H1 (cell line): Measurements from ENCODE around the gene ORC3. TPM values are rescaled to one million over a fixed set of nuclear protein-coding genes. Genes with fewer than 3 reads are reported as not detected.
"Not testable (repeated sequence)": the region's sequence is repeated elsewhere in the genome, so short reads cannot be mapped to it uniquely, and the experiment has no call there.

Source experiments
- CTCF ChIA-PET: fragments of 300-600 bp; sonication (Branson Sonifier 250); formaldehyde crosslinking; loops from one replicate; lab custom pipeline; 2021; ENCODE audit not compliant: partially characterized antibody; lab: Charles Lee
- POLR2A ChIA-PET: fragments of 300-600 bp; sonication (Branson Sonifier 250); formaldehyde crosslinking; loops from one replicate; lab custom pipeline; 2021; ENCODE audit warnings: inconsistent platforms; ENCODE audit not compliant: partially characterized antibody; lab: Charles Lee
- DNase-seq, 2 experiments: peaks; one replicate each; pipeline versions ENCODE4 v3.0.0 to v3.0.0-alpha.2; 2010 to 2022; ENCODE audit warnings: low spot score in 2 of 2, low read depth in 1 of 2, mixed read lengths in 1 of 2
- FAIRE-seq: peaks from 2 replicates; lab custom pipeline; 2011; peaks lifted over from hg19 to GRCh38; lab: Jason Lieb, UNC
- H2AFZ ChIP-seq: 2 replicates; pipeline ENCODE4 v1.8.1; 2012; ENCODE audit warnings: low read length, inconsistent platforms
- H2AK5ac ChIP-seq: 2 replicates; pipeline ENCODE4 v1.6.1; 2013; ENCODE audit warnings: low read depth, low read length
- H2BK120ac ChIP-seq: replicated peaks from 2 replicates; pipeline ENCODE3; 2013; ENCODE audit warnings: low read depth, low read length, inconsistent platforms
- H2BK12ac ChIP-seq: 2 replicates; pipeline ENCODE4 v1.6.1; 2013; ENCODE audit warnings: low read depth, low read length
- H2BK15ac ChIP-seq: 2 replicates; pipeline ENCODE4 v1.6.1; 2013; ENCODE audit warnings: low read length
- H2BK20ac ChIP-seq: 2 replicates; pipeline ENCODE4 v1.6.1; 2013; ENCODE audit warnings: low read length
- H2BK5ac ChIP-seq: 2 replicates; pipeline ENCODE4 v1.6.1; 2013; ENCODE audit warnings: low read depth, low read length
- H3K14ac ChIP-seq: 2 replicates; pipeline ENCODE4 v1.6.1; 2013; ENCODE audit warnings: inconsistent platforms; ENCODE audit not compliant: insufficient read length
- H3K18ac ChIP-seq: 2 replicates; pipeline ENCODE4 v1.6.1; 2013; ENCODE audit warnings: low read length; ENCODE audit errors: extremely low read depth
- H3K23ac ChIP-seq: 2 replicates; pipeline ENCODE4 v1.6.1; 2013; ENCODE audit warnings: inconsistent platforms; ENCODE audit not compliant: insufficient read length
- H3K23me2 ChIP-seq: 2 replicates; pipeline ENCODE4 v1.6.1; 2013; ENCODE audit warnings: low read depth, low read length
- H3K27ac ChIP-seq: 2 replicates; pipeline ENCODE4 v1.6.1; 2011; ENCODE audit warnings: low read depth, low read length, inconsistent platforms
- H3K27me3 ChIP-seq, 4 experiments: replicated peaks in 1 of 4; 1 replicate in 1 of 4; 2 replicates in 3 of 4; pipeline versions ENCODE4 v1.6.1 to v1.8.1; 2011 to 2013; ENCODE audit warnings: low read length in 3 of 4, mild to moderate bottlenecking in 3 of 4, inconsistent platforms in 2 of 4, mixed read lengths in 2 of 4, moderate library complexity in 1 of 4; ENCODE audit not compliant: control insufficient read depth in 3 of 4, insufficient read depth in 3 of 4; ENCODE audit errors: extremely low read depth in 1 of 4
- H3K36me3 ChIP-seq, 4 experiments: 2 replicates each; pipeline versions ENCODE4 v1.6.1 to v1.8.1; 2011 to 2013; ENCODE audit warnings: mild to moderate bottlenecking in 4 of 4, low read length in 3 of 4, moderate library complexity in 2 of 4, control low read depth in 1 of 4, inconsistent platforms in 1 of 4; ENCODE audit not compliant: insufficient read depth in 4 of 4, control insufficient read depth in 2 of 4
- H3K4ac ChIP-seq: replicated peaks from 2 replicates; pipeline ENCODE3; 2013; ENCODE audit warnings: low read length, low read depth, mixed read lengths, inconsistent platforms; ENCODE audit not compliant: insufficient read length
- H3K4me1 ChIP-seq, 4 experiments: replicated peaks in 1 of 4; 1 replicate in 1 of 4; 2 replicates in 3 of 4; pipeline versions ENCODE4 v1.6.1 to v1.8.1; 2011 to 2013; ENCODE audit warnings: low read length in 3 of 4, inconsistent platforms in 2 of 4, mixed read lengths in 1 of 4; ENCODE audit not compliant: insufficient read depth in 4 of 4, control insufficient read depth in 3 of 4
- H3K4me2 ChIP-seq, 2 experiments: 2 replicates each; pipeline versions ENCODE4 v1.6.1 to v1.8.1; 2011 to 2013; ENCODE audit warnings: low read depth in 2 of 2, low read length in 2 of 2, control low read depth in 1 of 2, inconsistent platforms in 1 of 2, mild to moderate bottlenecking in 1 of 2; ENCODE audit not compliant: insufficient read depth in 1 of 2
- H3K4me3 ChIP-seq, 4 experiments: fragments of 200-600, 300-600 bp in 1 of 4; sonication (generic), shearing (Covaris generic), sonication (Bioruptor Twin) in 1 of 4; 2 replicates each; pipeline versions ENCODE4 v1.5.1 to v1.8.1; 2011 to 2016; ENCODE audit warnings: low read length in 4 of 4, low read depth in 3 of 4, control low read depth in 2 of 4, inconsistent platforms in 2 of 4, mild to moderate bottlenecking in 2 of 4, mixed read lengths in 1 of 4, moderate library complexity in 1 of 4; ENCODE audit not compliant: insufficient read depth in 2 of 4; ENCODE audit errors: extremely low read depth in 1 of 4
- H3K56ac ChIP-seq: replicated peaks from 2 replicates; pipeline ENCODE3; 2013; ENCODE audit warnings: low read depth, mild to moderate bottlenecking, mixed read lengths, low read length, inconsistent platforms; ENCODE audit not compliant: insufficient read length
- H3K79me1 ChIP-seq: 2 replicates; pipeline ENCODE4 v1.6.1; 2013; ENCODE audit warnings: low read depth, low read length, control low read depth
- H3K79me2 ChIP-seq, 2 experiments: 2 replicates each; pipeline versions ENCODE4 v1.6.1 to v1.8.1; 2012 to 2013; ENCODE audit warnings: low read length in 2 of 2, mild to moderate bottlenecking in 2 of 2, inconsistent platforms in 1 of 2; ENCODE audit not compliant: insufficient read depth in 2 of 2, control insufficient read depth in 1 of 2
- H3K9ac ChIP-seq, 4 experiments: replicated peaks in 1 of 4; 1 replicate in 1 of 4; 2 replicates in 3 of 4; pipeline versions ENCODE4 v1.6.1 to v1.8.1; 2011 to 2013; ENCODE audit warnings: low read depth in 3 of 4, low read length in 3 of 4, control low read depth in 2 of 4, mild to moderate bottlenecking in 2 of 4, moderate library complexity in 2 of 4, inconsistent platforms in 1 of 4; ENCODE audit errors: extremely low read depth in 1 of 4
- H3K9me3 ChIP-seq, 2 experiments: 2 replicates each; pipeline versions ENCODE4 v1.6.1 to v1.8.1; 2012 to 2013; ENCODE audit warnings: mild to moderate bottlenecking in 2 of 2, moderate library complexity in 2 of 2, control low read depth in 1 of 2, inconsistent platforms in 1 of 2, low read depth in 1 of 2, low read length in 1 of 2, mixed read lengths in 1 of 2; ENCODE audit not compliant: insufficient read depth in 2 of 2
- H4K20me1 ChIP-seq, 2 experiments: replicated peaks in 1 of 2; 2 replicates each; pipeline versions ENCODE3 to v1.8.1; 2011 to 2013; ENCODE audit warnings: inconsistent platforms in 2 of 2, low read length in 2 of 2, mild to moderate bottlenecking in 1 of 2; ENCODE audit not compliant: insufficient read depth in 2 of 2, control insufficient read depth in 1 of 2
- H4K5ac ChIP-seq: 2 replicates; pipeline ENCODE4 v1.6.1; 2013; ENCODE audit warnings: low read length, low read depth, mixed read lengths, inconsistent platforms; ENCODE audit not compliant: insufficient read length
- H4K8ac ChIP-seq: 2 replicates; pipeline ENCODE4 v1.8.0; 2013; ENCODE audit warnings: mild to moderate bottlenecking, moderate library complexity, low read length, inconsistent platforms; ENCODE audit not compliant: insufficient read depth; ENCODE audit errors: extremely low read depth
- H4K91ac ChIP-seq: replicated peaks from 2 replicates; pipeline ENCODE3; 2013; ENCODE audit warnings: low read length, mixed read lengths, inconsistent platforms; ENCODE audit not compliant: insufficient read length
- CBX8 ChIP-seq: fragments of 300-800, 300-1000 bp; sonication (generic); IDR thresholded peaks from 2 replicates; pipeline ENCODE4 v1.7.1; 2016; ENCODE audit warnings: low read depth, low read length, borderline replicate concordance
- EP300 ChIP-seq, 2 experiments: IDR thresholded peaks; 1 replicate in 1 of 2; 2 replicates in 1 of 2; pipeline ENCODE4 v1.6.1; 2011 to 2012; ENCODE audit warnings: low read depth in 2 of 2, low read length in 2 of 2, mild to moderate bottlenecking in 2 of 2, borderline replicate concordance in 1 of 2, inconsistent platforms in 1 of 2, moderate library complexity in 1 of 2
- EZH2 ChIP-seq: fragments of 200-600 bp; sonication (generic); IDR thresholded peaks from 2 replicates; pipeline ENCODE4 v1.7.1; 2012; ENCODE audit warnings: low read depth, mild to moderate bottlenecking, moderate library complexity, low read length, inconsistent platforms; ENCODE audit not compliant: severe bottlenecking
- KDM4A ChIP-seq: IDR thresholded peaks from one replicate; pipeline ENCODE4 v1.7.1; 2012; ENCODE audit warnings: low read depth, mild to moderate bottlenecking, moderate library complexity, low read length, inconsistent platforms; ENCODE audit not compliant: severe bottlenecking
- WGBS, 2 experiments: shearing (Covaris generic) in 1 of 2; methylation state at CpG; one replicate each; pipeline versions ENCODE4 v1.1.6 to v1.1.7; 2013 to 2015; ENCODE audit warnings: low lambda C conversion rate in 2 of 2, mixed read lengths in 2 of 2, inconsistent platforms in 1 of 2, low coverage in 1 of 2, missing lambda C conversion rate in 1 of 2; ENCODE audit not compliant: insufficient replicate concordance in 2 of 2, insufficient coverage in 1 of 2, insufficient read length in 1 of 2; ENCODE audit errors: extremely low coverage in 1 of 2, missing lambda C conversion rate in 1 of 2; 5-methylcytosine and 5-hydroxymethylcytosine counted together
- polyA plus RNA-seq, 7 experiments: library from polyadenylated mRNA; depleted of rRNA in 3 of 7; stranded (reverse) in 5 of 7; unstranded in 2 of 7; fragments of >200 nt in 5 of 7; fragments of 200-250 nt in 2 of 7; gene quantifications; 1 replicate in 5 of 7; 2 replicates in 1 of 7; 4 replicates in 1 of 7; pipeline versions ENCODE4 v1.2.1 to v1.2.3, GENCODE V29; 2011 to 2013; ENCODE audit warnings: missing spikeins in 2 of 7, mixed read lengths in 2 of 7
- total RNA-seq: library from RNA; stranded (reverse); fragmentation: NEBNext Ultra II Directional; extraction: Animal tissue kit (Norgen Biotek cat#: 25700); gene quantifications from 2 replicates; pipeline ENCODE4 v1.2.1, GENCODE V29; 2021

The ORC3 gene
- total and polyA plus RNA-seq, 2 of the 8 experiments (the other 6 are each of a cell fraction or from before 2014, with no cell fraction given), result 35.9 to 60.9 TPM

DNA sequence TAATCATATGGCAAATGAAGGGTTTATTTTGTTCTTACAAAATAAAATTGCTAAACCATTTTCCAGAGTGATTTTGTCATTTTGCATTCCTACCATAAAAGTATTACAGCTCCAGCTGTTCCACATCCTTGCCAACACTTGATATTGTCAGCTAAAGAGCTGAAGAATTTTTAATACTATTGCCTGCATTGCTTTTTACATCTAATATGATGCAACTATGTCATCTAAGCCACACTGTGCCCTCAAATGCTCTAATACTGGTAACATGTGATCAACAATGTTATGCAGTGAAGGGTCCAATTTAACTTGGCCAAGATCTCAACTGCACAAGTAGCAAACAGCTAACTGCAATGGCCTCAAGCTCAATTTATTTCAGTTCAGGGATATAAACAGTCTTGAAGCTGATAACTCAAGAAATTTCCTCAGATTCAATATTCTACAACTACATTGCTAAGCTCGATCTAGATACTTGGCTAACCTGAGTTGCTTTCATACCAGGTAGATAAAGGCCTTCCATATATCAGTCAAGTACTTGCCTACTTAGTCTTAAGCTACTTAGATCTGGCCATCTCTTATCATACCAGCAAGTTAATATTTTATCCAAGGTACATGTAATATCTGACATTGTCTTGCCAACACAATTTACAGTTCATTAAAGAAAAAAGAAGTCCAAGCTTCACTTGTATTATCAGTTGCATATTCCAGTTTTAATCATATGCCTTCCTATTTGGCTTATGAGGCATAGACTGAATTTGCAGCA lies 95.1 kb downstream of the ORC3 start (continued):
- TF ChIP-seq CBX8, result no peak
- TF ChIP-seq KDM4A, result no peak
- TF ChIP-seq EP300 (IDR thresholded peaks at IDR 0.05; ENCODE audit: borderline replicate concordance in 1 of 2, low read depth in 2 of 2, low read length in 2 of 2), result no peak
- TF ChIP-seq EZH2, result no peak

DNA sequence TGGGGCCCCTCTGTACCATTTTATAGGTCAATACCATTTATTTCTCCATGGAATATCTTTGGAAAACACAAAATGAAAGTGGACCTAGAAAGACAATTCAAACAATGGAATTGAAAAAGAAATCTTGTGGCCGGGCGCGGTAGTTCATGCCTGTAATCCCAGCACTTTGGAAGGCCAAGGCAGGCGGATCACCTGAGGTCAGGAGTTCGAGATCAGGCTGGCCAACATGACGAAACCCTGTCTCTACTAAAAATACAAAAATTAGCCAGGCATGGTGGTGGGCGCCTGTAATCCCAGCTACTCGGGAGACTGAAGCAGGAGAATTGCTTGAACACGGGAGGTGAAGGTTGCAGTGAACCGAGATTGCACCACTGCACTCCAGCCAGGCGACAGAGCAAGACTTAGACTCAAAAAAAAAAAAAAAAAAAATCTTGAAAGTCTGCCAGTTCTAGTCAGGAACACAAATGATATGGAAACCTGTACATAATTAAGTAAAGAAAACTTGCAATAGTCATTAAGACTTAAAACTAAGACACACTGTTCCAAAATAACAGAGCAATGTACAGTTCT lies 96.8 kb downstream of the ORC3 start:
- H3K27ac ChIP-seq, H2AFZ ChIP-seq, H2BK20ac ChIP-seq, H3K36me3 ChIP-seq, H3K4me2 ChIP-seq, DNase-seq, H2AK5ac ChIP-seq, H3K56ac ChIP-seq, H3K4ac ChIP-seq, H4K91ac ChIP-seq, FAIRE-seq, H2BK12ac ChIP-seq, H3K4me1 ChIP-seq, H3K79me1 ChIP-seq, H3K14ac ChIP-seq, H4K5ac ChIP-seq, H2BK120ac ChIP-seq, H3K9ac ChIP-seq, H3K23ac ChIP-seq, H3K4me3 ChIP-seq, H3K18ac ChIP-seq, H4K8ac ChIP-seq, H2BK15ac ChIP-seq, H2BK5ac ChIP-seq, H3K23me2 ChIP-seq, H3K9me3 ChIP-seq, H3K27me3 ChIP-seq: not testable (repeated sequence)
- ChIA-PET CTCF (interaction anchor here (0.7 to 1.8 kb wide), 3 partner anchors 18 to 675 kb away, joined by 3 to 4 read pairs (median 4); no protein-coding TSS in a partner anchor), POLR2A (interaction anchor here (1.5 to 1.6 kb wide), 2 partner anchors 15 kb away, joined by 6 to 7 read pairs; partner anchors contain the start of gene AKIRIN2)
- 83% methylated on average over 11 of the region's 11 CpGs; no CpG with 5 or more reads in 1 of the 2 experiments for WGBS, 2 experiments
- H4K20me1 ChIP-seq, result peaks cover 16 to 20% of the 10 kb centered on the region in 2 experiments
- peaks cover 43 to 100% of the 10 kb centered on the region in 2 experiments for H3K79me2 ChIP-seq
